CD14-positive monocyte (primary cell): ENCODE data around the gene FOXO3. TPM values are rescaled to one million over a fixed set of nuclear protein-coding genes. Genes with fewer than 3 reads are reported as not detected.

ENCODE experiments used
- DNase-seq, 3 donors: peaks; one replicate each; pipeline ENCODE4 v3.0.0-alpha.2; 2011 to 2022
- H2AFZ ChIP-seq: 2 replicates; pipeline ENCODE4 v1.6.0; 2012; ENCODE audit warnings: mild to moderate bottlenecking, low read depth, low read length, inconsistent platforms; ENCODE audit not compliant: insufficient read depth, poor library complexity, severe bottlenecking
- H3K27ac ChIP-seq, 2 donors: 1 replicate in 1 of 2; 2 replicates in 1 of 2; pipeline ENCODE4 v1.5.1; 2012 to 2013; ENCODE audit warnings: low read length in 2 of 2, control low read depth in 1 of 2, inconsistent platforms in 1 of 2, low read depth in 1 of 2, mild to moderate bottlenecking in 1 of 2
- H3K27me3 ChIP-seq, 2 donors: one replicate each; pipeline versions ENCODE4 v1.6.0 to v1.6.1; 2011 to 2013; ENCODE audit warnings: low read length in 2 of 2; ENCODE audit not compliant: control insufficient read depth in 2 of 2, insufficient read depth in 2 of 2
- H3K36me3 ChIP-seq, 2 donors: replicated peaks in 1 of 2; 1 replicate in 1 of 2; 2 replicates in 1 of 2; pipeline versions ENCODE4 v1.5.1 to v1.6.1; 2012 to 2013; ENCODE audit warnings: low read length in 2 of 2, control low read depth in 1 of 2, inconsistent platforms in 1 of 2, mild to moderate bottlenecking in 1 of 2; ENCODE audit not compliant: insufficient read depth in 2 of 2, control insufficient read depth in 1 of 2
- H3K4me1 ChIP-seq, 2 donors: 1 replicate in 1 of 2; 2 replicates in 1 of 2; pipeline versions ENCODE4 v1.5.1 to v1.6.1; 2012 to 2013; ENCODE audit warnings: low read length in 2 of 2, control low read depth in 1 of 2, inconsistent platforms in 1 of 2, mild to moderate bottlenecking in 1 of 2, moderate library complexity in 1 of 2; ENCODE audit not compliant: insufficient read depth in 2 of 2, control insufficient read depth in 1 of 2
- H3K4me2 ChIP-seq: replicated peaks from 2 replicates; pipeline ENCODE3; 2012; ENCODE audit warnings: low read length, moderate library complexity, mild to moderate bottlenecking; ENCODE audit not compliant: poor library complexity, severe bottlenecking; ENCODE audit errors: extremely low read depth
- H3K4me3 ChIP-seq, 3 experiments: fragments of 200-600 bp in 1 of 3; sonication (generic) in 1 of 3; replicated peaks in 1 of 3; 1 replicate in 2 of 3; 2 replicates in 1 of 3; pipeline ENCODE4 v1.5.1; 2011 to 2013; ENCODE audit warnings: low read length in 3 of 3, mild to moderate bottlenecking in 3 of 3, control low read depth in 2 of 3, low read depth in 2 of 3, inconsistent platforms in 1 of 3, moderate library complexity in 1 of 3
- H3K79me2 ChIP-seq: 2 replicates; pipeline ENCODE4 v1.6.0; 2012; ENCODE audit warnings: mild to moderate bottlenecking, control low read depth, inconsistent platforms, low read length, moderate library complexity; ENCODE audit not compliant: insufficient read depth
- H3K9ac ChIP-seq: 2 replicates; pipeline ENCODE4 v1.6.0; 2017; ENCODE audit warnings: low read length, mild to moderate bottlenecking; ENCODE audit not compliant: insufficient read depth, poor library complexity, severe bottlenecking
- H3K9me3 ChIP-seq, 2 donors: replicated peaks in 1 of 2; 1 replicate in 1 of 2; 2 replicates in 1 of 2; pipeline versions ENCODE4 v1.5.1 to v1.6.1; 2012 to 2013; ENCODE audit warnings: low read length in 2 of 2, control low read depth in 1 of 2; ENCODE audit not compliant: control insufficient read depth in 1 of 2, insufficient read depth in 1 of 2
- H4K20me1 ChIP-seq: 2 replicates; pipeline ENCODE4 v1.6.0; 2012; ENCODE audit warnings: mild to moderate bottlenecking, low read length, control low read depth, moderate library complexity; ENCODE audit not compliant: insufficient read depth
- H3K27ac Mint-ChIP-seq, 7 donors: one replicate each; pipeline ENCODE4 v1.8.0; 2020; ENCODE audit warnings: mild to moderate bottlenecking in 7 of 7, mixed read lengths in 7 of 7, moderate library complexity in 6 of 7, inconsistent platforms in 2 of 7
- H3K27me3 Mint-ChIP-seq, 3 donors: one replicate each; pipeline ENCODE4 v1.8.0; 2021 to 2022; ENCODE audit warnings: low read depth in 3 of 3, mild to moderate bottlenecking in 3 of 3, mixed read lengths in 3 of 3, moderate library complexity in 3 of 3, inconsistent platforms in 1 of 3
- H3K36me3 Mint-ChIP-seq, 2 donors: one replicate each; pipeline ENCODE4 v1.8.0; 2020; ENCODE audit warnings: mixed read lengths in 2 of 2, inconsistent platforms in 1 of 2, mild to moderate bottlenecking in 1 of 2
- H3K4me1 Mint-ChIP-seq: one replicate; pipeline ENCODE4 v1.8.0; 2020; ENCODE audit warnings: mild to moderate bottlenecking, mixed read lengths
- H3K4me3 Mint-ChIP-seq, 2 donors: one replicate each; pipeline ENCODE4 v1.8.0; 2020; ENCODE audit warnings: mild to moderate bottlenecking in 2 of 2, mixed read lengths in 2 of 2, moderate library complexity in 1 of 2
- H3K9me3 Mint-ChIP-seq, 7 donors: one replicate each; pipeline ENCODE4 v1.8.0; 2020 to 2022; ENCODE audit warnings: mixed read lengths in 7 of 7, mild to moderate bottlenecking in 6 of 7, moderate library complexity in 6 of 7, inconsistent platforms in 2 of 7
- CTCF ChIP-seq: fragments of 200-600 bp; IDR thresholded peaks from one replicate; pipeline ENCODE4 v1.8.0; 2022; ENCODE audit warnings: antibody characterized with exemption, mild to moderate bottlenecking
- WGBS: methylation state at CpG from one replicate; pipeline ENCODE4 v1.1.5; 2013; ENCODE audit warnings: missing lambda C conversion rate; ENCODE audit not compliant: insufficient coverage; 5-methylcytosine and 5-hydroxymethylcytosine counted together
- intact Hi-C, 2 donors: fragments of 100-400 bp; cut with micrococcal nuclease; formaldehyde crosslinking; loops; one replicate each; pipeline versions ENCODE4 v1.15.0 to v1.15.1; 2023
- polyA plus RNA-seq, 3 donors: library from polyadenylated mRNA; depleted of rRNA in 1 of 3; unstranded in 2 of 3; stranded (reverse) in 1 of 3; fragments of 300-500 nt in 2 of 3; fragments of >200 nt in 1 of 3; fragmentation: Illumina TruSeq in 2 of 3; gene quantifications; 1 replicate in 2 of 3; 2 replicates in 1 of 3; pipeline ENCODE4 v1.2.3, GENCODE V29; 2012 to 2021

FOXO3 gene
- polyA plus RNA-seq, 3 donors = 15.4 to 23.2 (median 17.5) TPM

DNA sequence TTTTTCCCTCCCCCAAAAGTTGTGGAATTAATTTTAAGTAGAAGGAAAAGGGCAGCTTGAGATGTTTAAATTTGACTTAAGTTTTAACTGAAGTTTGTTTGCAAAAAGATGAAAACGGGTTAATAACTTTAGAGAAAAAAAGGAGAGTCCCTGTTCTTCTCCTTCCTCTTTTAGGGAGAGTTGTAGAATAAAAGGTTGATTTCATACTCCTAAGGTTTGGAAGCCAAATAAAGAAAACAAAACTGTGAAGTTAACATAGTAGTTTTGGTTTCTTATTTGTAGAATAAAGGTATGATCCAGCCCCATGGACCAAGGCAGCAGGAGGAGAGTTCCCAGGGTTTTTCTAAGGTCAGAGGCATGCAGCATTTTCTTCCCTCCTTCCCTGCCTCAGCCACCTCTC, 33.4 kb downstream of the FOXO3 start:
- Histone ChIP-seq H3K9ac (no peak overlapping the region), H3K36me3 (peaks cover 0 to 11% of the 10 kb centered on the region in 2 donors), H4K20me1 (peaks cover 100% of the 10 kb centered on the region), H3K4me1 (peaks cover 63 to 79% of the 10 kb centered on the region in 2 donors), H3K79me2 (peaks cover 87% of the 10 kb centered on the region), H3K9me3 (no peaks in the 10 kb centered on the region), H2AFZ (no peak overlapping the region), H3K27ac (peak overlapping the region in 1 of 2 donors; percentile 7), H3K4me3 (no peak overlapping the region), H3K4me2 (peak overlapping the region; percentile 10), H3K27me3 (no peaks in the 10 kb centered on the region)
- TF ChIP-seq CTCF = no peak
- Mint-ChIP-seq H3K27ac (peak overlapping the region in 6 of 7 donors; percentile 11 to 81 (median 51)), H3K36me3 (peaks cover 25 to 32% of the 10 kb centered on the region in 2 donors), H3K4me3 (peak overlapping the region in 1 of 2 donors; percentile 39), H3K9me3 (no peaks in the 10 kb centered on the region), H3K4me1 (peaks cover 78% of the 10 kb centered on the region), H3K27me3 (peaks cover 0 to 2% (median 0%) of the 10 kb centered on the region in 3 donors)
- WGBS = no CpG with 5 or more reads among the region's 1 CpG
- intact Hi-C loops = loop anchor here in 1 of 2 donors (5.0 kb wide), 1 partner anchor 37 kb away; no protein-coding TSS in a partner anchor
- no peak for DNase-seq

DNA sequence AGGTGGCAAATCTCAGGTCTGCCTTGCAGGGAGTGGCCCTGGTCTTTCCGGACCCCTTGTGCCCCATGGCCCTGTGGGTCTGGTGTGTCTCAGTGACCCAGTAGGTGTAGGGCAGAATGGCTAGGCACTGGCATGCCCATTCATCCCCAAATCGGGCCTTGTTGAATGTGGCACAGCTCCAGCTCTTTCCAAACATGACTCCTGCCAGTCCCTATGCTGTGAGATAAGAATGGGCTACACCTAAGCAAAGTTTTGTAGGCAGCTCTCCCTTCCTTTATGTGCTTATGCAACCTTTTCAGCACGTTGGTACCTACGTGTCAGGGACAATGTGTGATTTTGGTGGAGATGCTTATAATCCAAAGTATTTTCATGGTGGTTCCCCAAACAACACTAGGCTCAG, 33.9 kb downstream of the FOXO3 start:
- H3K4me1 ChIP-seq = peaks cover 58 to 74% of the 10 kb centered on the region in 2 donors
- no peaks in the 10 kb centered on the region for H3K9me3 ChIP-seq
- peaks cover 100% of the 10 kb centered on the region for H4K20me1 ChIP-seq
- H3K27ac Mint-ChIP-seq = peak overlapping the region in 3 of 7 donors; percentile 23 to 81 (median 70)
- DNase-seq = no peak
- peaks cover 29 to 33% of the 10 kb centered on the region in 2 donors for H3K36me3 Mint-ChIP-seq
- intact Hi-C loops = loop anchor here in 1 of 2 donors (5.0 kb wide), 1 partner anchor 37 kb away; no protein-coding TSS in a partner anchor
- H3K4me2 ChIP-seq = peak overlapping the region; percentile 10
- no peak for TF ChIP-seq CTCF
- peaks cover 73% of the 10 kb centered on the region for H3K4me1 Mint-ChIP-seq
- no peak overlapping the region for H3K9ac ChIP-seq
- H3K27me3 ChIP-seq = no peaks in the 10 kb centered on the region
- WGBS = 100% methylated on average over 1 of the region's 4 CpGs
- peaks cover 0 to 14% of the 10 kb centered on the region in 2 donors for H3K36me3 ChIP-seq
- H3K27ac ChIP-seq = no peak overlapping the region
- no peak overlapping the region for H3K4me3 ChIP-seq
- H3K9me3 Mint-ChIP-seq = no peaks in the 10 kb centered on the region
- peaks cover 90% of the 10 kb centered on the region for H3K79me2 ChIP-seq
- H2AFZ ChIP-seq = no peak overlapping the region
- H3K27me3 Mint-ChIP-seq = peaks cover 0 to 2% (median 0%) of the 10 kb centered on the region in 3 donors
- no peak overlapping the region for H3K4me3 Mint-ChIP-seq
